ENCODE data around the gene VIPR2.

Gene VIPR2

DNA sequence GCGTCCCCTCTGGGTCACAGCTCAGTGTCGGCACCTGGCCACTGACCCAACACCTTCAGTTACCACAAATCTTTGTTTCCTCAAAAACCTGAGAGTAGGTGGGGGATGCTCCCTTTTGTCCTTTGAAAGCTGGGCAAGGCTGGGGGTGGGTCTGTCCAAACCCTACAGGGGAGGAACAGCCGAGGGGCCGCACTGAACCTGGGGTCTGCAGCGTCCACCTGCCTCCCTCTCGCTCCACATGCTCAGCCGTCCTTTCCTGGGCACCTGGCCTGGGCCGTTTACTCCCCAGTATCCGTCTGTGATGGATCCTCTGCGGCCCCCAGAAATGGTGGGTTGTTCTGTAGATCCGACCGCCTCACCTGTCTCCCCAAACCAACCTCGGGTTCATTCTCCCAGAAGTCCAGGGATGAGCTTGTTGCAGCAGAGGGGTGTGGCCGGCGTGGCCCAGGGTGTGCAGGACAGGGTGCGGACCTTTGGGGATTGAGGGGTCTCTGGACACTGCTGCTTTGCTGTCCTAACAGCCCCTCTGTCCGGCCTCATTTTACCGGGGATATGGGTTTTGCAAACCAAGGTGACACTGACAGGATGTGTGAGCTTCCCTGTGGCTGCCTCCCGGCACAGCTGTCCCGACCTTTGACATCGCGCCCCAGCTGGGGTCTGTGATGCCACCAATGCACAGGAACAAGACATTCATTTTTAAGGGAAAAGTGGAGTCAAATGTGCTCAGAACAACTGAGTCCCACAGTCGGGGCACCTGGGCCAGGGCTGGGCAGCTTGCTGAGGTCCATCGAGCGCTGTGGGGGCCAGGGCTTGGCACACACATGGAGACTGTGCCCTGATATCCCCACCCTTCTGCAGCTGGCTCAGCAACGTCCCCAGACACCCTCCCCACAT, 115.9 kb downstream of the VIPR2 start:
- Histone ChIP-seq H3K36me3 (no peaks in the 10 kb centered on the region), H3K4me3 (ENCODE audit: low read depth, low read length) (no peak overlapping the region), H3K4me1 (no peaks in the 10 kb centered on the region), H3K9me3 (no peaks in the 10 kb centered on the region), H3K27me3 (no peaks in the 10 kb centered on the region)
- DNase-seq, result no peak
- TF ChIP-seq, protein P1, sequence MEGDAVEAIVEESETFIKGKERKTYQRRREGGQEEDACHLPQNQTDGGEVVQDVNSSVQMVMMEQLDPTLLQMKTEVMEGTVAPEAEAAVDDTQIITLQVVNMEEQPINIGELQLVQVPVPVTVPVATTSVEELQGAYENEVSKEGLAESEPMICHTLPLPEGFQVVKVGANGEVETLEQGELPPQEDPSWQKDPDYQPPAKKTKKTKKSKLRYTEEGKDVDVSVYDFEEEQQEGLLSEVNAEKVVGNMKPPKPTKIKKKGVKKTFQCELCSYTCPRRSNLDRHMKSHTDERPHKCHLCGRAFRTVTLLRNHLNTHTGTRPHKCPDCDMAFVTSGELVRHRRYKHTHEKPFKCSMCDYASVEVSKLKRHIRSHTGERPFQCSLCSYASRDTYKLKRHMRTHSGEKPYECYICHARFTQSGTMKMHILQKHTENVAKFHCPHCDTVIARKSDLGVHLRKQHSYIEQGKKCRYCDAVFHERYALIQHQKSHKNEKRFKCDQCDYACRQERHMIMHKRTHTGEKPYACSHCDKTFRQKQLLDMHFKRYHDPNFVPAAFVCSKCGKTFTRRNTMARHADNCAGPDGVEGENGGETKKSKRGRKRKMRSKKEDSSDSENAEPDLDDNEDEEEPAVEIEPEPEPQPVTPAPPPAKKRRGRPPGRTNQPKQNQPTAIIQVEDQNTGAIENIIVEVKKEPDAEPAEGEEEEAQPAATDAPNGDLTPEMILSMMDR (IDR thresholded peaks at IDR 0.05; ENCODE audit: low read depth, low read length), result no peak

DNA sequence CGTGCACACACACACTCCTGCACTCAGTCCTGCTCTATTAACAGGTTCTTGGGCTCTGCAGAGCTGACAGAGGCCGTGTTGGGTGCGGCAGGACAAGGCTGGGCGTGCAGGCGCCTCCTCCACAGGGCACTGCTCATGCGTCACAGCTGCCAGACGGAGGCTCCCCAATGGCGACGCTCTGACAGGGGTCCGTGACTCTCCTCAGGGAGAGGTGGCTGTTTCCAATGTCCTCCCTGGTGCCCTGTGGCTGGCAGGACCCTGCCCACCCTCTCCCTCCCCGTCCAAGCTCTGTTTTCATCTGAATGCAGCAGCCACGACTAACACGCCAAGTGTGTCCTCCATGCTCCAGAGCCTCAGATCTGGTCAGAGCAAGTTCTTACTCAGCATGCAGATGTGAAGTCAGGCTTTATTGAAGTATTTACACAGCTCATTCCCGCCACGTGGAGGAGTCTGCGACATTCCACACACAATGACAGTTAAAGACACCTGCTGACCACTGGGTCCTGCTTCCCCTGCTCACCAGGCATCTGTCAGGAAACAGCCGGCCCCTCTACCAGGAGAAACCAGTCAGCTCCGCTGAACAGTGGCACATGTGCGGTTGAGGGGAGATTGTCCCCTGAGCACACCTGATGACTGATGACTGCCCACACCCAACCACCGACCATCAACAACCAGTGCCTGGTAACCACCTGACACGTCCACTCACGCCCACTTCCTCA, 116.7 kb downstream of the VIPR2 start:
- Histone ChIP-seq H3K9me3 (no peaks in the 10 kb centered on the region), H3K27me3 (no peaks in the 10 kb centered on the region), H3K4me1 (no peaks in the 10 kb centered on the region), H3K36me3 (no peaks in the 10 kb centered on the region), H3K4me3 (ENCODE audit: low read depth, low read length) (no peak overlapping the region)
- DNase-seq, result no peak
- TF ChIP-seq, protein P1 (IDR thresholded peaks at IDR 0.05; ENCODE audit: low read depth, low read length), result no peak

DNA sequence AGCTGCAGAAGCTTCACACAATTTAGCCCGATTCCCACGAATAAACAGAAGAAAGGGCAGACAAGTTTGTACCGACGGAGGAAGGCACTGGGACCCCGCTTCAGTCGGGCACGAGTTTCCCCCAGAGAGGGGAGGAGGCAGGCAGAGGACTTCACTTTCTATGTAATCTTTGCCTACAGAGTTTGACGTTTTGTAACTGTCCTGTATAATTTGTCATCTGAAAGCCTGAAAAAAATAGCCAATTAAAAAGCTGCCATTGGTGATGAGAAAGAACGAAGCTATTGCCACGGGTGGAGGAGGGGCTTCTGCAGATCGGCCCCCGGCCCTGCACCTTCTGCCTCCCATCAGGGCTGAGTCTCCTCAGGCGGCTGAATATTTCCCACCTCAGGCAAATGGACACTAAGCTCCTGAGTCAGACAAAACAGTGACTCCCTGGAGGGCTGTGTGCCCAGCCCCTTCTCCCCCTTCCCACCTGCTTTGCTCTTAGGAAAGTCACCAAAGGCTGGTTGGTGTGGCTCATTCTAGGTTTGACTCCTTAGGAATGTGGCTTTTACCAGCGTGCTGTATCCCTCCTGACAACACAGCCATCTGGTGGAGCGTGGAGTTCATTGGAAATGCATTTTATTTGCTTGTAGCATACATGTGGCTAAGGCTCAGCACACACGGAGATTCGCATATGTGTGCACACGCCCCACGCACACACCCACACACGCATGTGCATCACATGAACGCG, 117.4 kb downstream of the VIPR2 start:
- H3K27me3 ChIP-seq, result no peaks in the 10 kb centered on the region

DNA sequence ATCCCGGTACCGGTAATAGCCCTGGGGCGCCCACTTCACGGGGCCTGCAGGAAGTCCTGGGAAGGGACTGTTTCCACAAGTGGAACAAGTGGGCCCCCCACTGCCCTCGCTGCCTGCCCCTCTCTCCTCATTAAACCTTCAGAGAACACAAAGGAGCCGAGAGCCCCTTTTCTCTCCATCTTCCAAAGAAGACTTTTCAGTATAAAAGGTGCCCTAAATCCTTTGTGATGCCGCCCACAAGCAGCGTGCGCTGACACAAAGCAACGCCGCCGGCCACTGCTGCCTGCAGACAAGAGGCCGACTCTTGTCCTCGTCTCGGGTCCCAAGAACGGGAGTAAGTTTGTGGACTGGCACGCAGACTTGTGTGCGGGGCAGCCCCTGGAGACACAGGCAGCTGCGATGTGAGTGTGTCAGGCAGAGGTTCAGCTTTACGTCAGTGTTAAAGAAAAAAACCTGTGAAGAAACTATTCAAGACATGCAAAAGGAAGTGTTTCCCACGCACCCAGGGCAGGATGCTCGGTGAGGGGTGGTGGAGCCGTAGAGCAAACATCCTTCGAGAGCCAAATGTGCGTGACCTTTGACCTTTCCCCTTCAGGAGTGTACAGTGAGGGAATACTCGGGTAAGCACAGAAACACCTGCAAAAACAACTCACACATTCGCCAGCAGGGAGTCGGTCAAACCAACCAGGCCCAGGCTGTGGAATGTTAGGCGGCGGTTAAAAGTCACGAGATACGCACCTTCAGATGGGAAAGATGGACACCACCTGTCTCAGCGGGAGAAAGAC, 118.2 kb downstream of the VIPR2 start:
- H3K4me1 ChIP-seq, result no peaks in the 10 kb centered on the region
- no peaks in the 10 kb centered on the region for H3K36me3 ChIP-seq
- no peaks in the 10 kb centered on the region for H3K27me3 ChIP-seq
- TF ChIP-seq, protein P1 (IDR thresholded peaks at IDR 0.05; ENCODE audit: low read depth, low read length), result no peak
- H3K4me3 ChIP-seq (ENCODE audit: low read depth, low read length), result no peak overlapping the region
- no peaks in the 10 kb centered on the region for H3K9me3 ChIP-seq
- DNase-seq, result no peak

More for the DNA sequence above, 117.4 kb downstream of the VIPR2 start:
- TF ChIP-seq, protein P1 (IDR thresholded peaks at IDR 0.05; ENCODE audit: low read depth, low read length), result no peak
- no peak overlapping the region for H3K4me3 ChIP-seq (ENCODE audit: low read depth, low read length)
- H3K9me3 ChIP-seq, result no peaks in the 10 kb centered on the region
- H3K36me3 ChIP-seq, result no peaks in the 10 kb centered on the region
- H3K4me1 ChIP-seq, result no peaks in the 10 kb centered on the region
- no peak for DNase-seq

- Histone ChIP-seq H3K9me3 (no peaks in the 10 kb centered on the region), H3K27me3 (no peaks in the 10 kb centered on the region), H3K36me3 (no peaks in the 10 kb centered on the region), H3K4me1 (no peaks in the 10 kb centered on the region), H3K4me3 (ENCODE audit: low read depth, low read length) (no peak overlapping the region)
- no peak for DNase-seq
- TF ChIP-seq, protein P1 (IDR thresholded peaks at IDR 0.05; ENCODE audit: low read depth, low read length), result no peak
These were observed 119.4 kb downstream of the VIPR2 start for GRCh38 chr7:159025161-159025779.

Data from BE2C (cell line).